Measurements from ENCODE around the gene MARCOL. TPM values are rescaled to one million over a fixed set of nuclear protein-coding genes. Genes with fewer than 3 reads are reported as not detected.

The MARCOL gene
- total RNA-seq, 4 donors from 2014 or later, result not detected

- intact Hi-C loops (cut with DNase I; ENCODE audit: low total_unique reads), result no loop called here
- no peak for DNase-seq (ENCODE audit: low spot score in 2 of 2)
- TF ChIP-seq POLR2A (IDR thresholded peaks at IDR 0.05) (no peak), CTCF (IDR thresholded peaks at IDR 0.05) (no peak)
- no peak overlapping the region for H3K4me3 ChIP-seq (ENCODE audit: low read depth, poor library complexity, severe bottlenecking)
- 92 to 93% methylated on average over 7 of the region's 7 CpGs for WGBS, 2 donors
These were observed 8.1 kb upstream of the MARCOL start for GRCh38 chr5:148230240-148230639.

GRCh38 chr5:148237785-148238417, 424 bp upstream of the MARCOL start:
- H3K4me3 ChIP-seq (ENCODE audit: low read depth, poor library complexity, severe bottlenecking), result no peak overlapping the region
- DNase-seq (ENCODE audit: low spot score in 2 of 2), result no peak
- intact Hi-C loops (cut with DNase I; ENCODE audit: low total_unique reads), result no loop called here
- WGBS, 2 donors, result 16 to 20% methylated on average over 4 of the region's 4 CpGs
- no peak for TF ChIP-seq CTCF (IDR thresholded peaks at IDR 0.05)
- TF ChIP-seq POLR2A (IDR thresholded peaks at IDR 0.05), result no peak

- DNase-seq (ENCODE audit: low spot score in 2 of 2), result no peak
These were observed 10.6 kb downstream of the MARCOL start for GRCh38 chr5:148248894-148249293.

GRCh38 chr5:148255456-148255855, 17.1 kb downstream of the MARCOL start:
- intact Hi-C loops (cut with DNase I; ENCODE audit: low total_unique reads), result no loop called here
- TF ChIP-seq POLR2A (IDR thresholded peaks at IDR 0.05), result no peak
- TF ChIP-seq CTCF (IDR thresholded peaks at IDR 0.05), result no peak
- H3K4me3 ChIP-seq (ENCODE audit: low read depth, poor library complexity, severe bottlenecking), result no peak overlapping the region
- DNase-seq (ENCODE audit: low spot score in 2 of 2), result no peak

More at GRCh38 chr5:148248894-148249293, 10.6 kb downstream of the MARCOL start:
- intact Hi-C loops (cut with DNase I; ENCODE audit: low total_unique reads), result no loop called here
- 78 to 86% methylated on average over 2 of the region's 2 CpGs for WGBS, 2 donors
- H3K4me3 ChIP-seq (ENCODE audit: low read depth, poor library complexity, severe bottlenecking), result no peak overlapping the region
- TF ChIP-seq CTCF (IDR thresholded peaks at IDR 0.05) (no peak), POLR2A (IDR thresholded peaks at IDR 0.05) (no peak)

GRCh38 chr5:148259288-148259687, 21.0 kb downstream of the MARCOL start:
- H3K4me3 ChIP-seq (ENCODE audit: low read depth, poor library complexity, severe bottlenecking), result no peak overlapping the region
- intact Hi-C loops (cut with DNase I; ENCODE audit: low total_unique reads), result no loop called here
- TF ChIP-seq POLR2A (IDR thresholded peaks at IDR 0.05), result no peak
- DNase-seq (ENCODE audit: low spot score in 2 of 2), result no peak
- 64 to 65% methylated on average over 2 of the region's 2 CpGs for WGBS, 2 donors

GRCh38 chr5:148261221-148261620, 22.9 kb downstream of the MARCOL start:
- intact Hi-C loops (cut with DNase I; ENCODE audit: low total_unique reads), result no loop called here
- no peak for TF ChIP-seq POLR2A (IDR thresholded peaks at IDR 0.05)
- TF ChIP-seq CTCF (IDR thresholded peaks at IDR 0.05), result no peak
- H3K4me3 ChIP-seq (ENCODE audit: low read depth, poor library complexity, severe bottlenecking), result no peak overlapping the region
- no peak for DNase-seq (ENCODE audit: low spot score in 2 of 2)

Data from lower leg skin (tissue), 4 donors.